Suprapubic skin (tissue), 4 donors: ENCODE results near the gene CCR4. TPM values are rescaled to one million over a fixed set of nuclear protein-coding genes. Genes with fewer than 3 reads are reported as not detected.

Experiments
- DNase-seq, 2 donors: peaks; one replicate each; pipeline ENCODE4 v3.0.0-alpha.2; 2019; ENCODE audit warnings: low spot score in 2 of 2
- H3K27ac ChIP-seq: fragments of 200-600 bp; sonication (generic); one replicate; pipeline ENCODE4 v1.5.1; 2019
- H3K27me3 ChIP-seq: fragments of 200-600 bp; sonication (generic); one replicate; pipeline ENCODE4 v1.5.1; 2019
- H3K36me3 ChIP-seq: fragments of 200-600 bp; sonication (generic); one replicate; pipeline ENCODE4 v1.5.1; 2019
- H3K4me1 ChIP-seq: fragments of 200-600 bp; sonication (generic); one replicate; pipeline ENCODE4 v1.5.1; 2019
- H3K4me3 ChIP-seq: fragments of 200-600 bp; sonication (generic); one replicate; pipeline ENCODE4 v1.5.1; 2019; ENCODE audit warnings: mild to moderate bottlenecking
- H3K9me3 ChIP-seq: fragments of 200-600 bp; sonication (generic); one replicate; pipeline ENCODE4 v1.5.1; 2019
- EP300 ChIP-seq: sonication (generic); formaldehyde crosslinking; IDR thresholded peaks from one replicate; pipeline ENCODE4 v1.6.1; 2017; ENCODE audit warnings: antibody characterized with exemption
- POLR2A ChIP-seq, 2 donors: fragments of 450-650 bp; IDR thresholded peaks; one replicate each; pipeline ENCODE4 v1.6.1; 2017; ENCODE audit warnings: antibody characterized with exemption in 2 of 2, mild to moderate bottlenecking in 2 of 2, moderate library complexity in 2 of 2
- POLR2AphosphoS5 ChIP-seq, 3 donors: sonication (generic); formaldehyde crosslinking; IDR thresholded peaks; one replicate each; pipeline ENCODE4 v1.6.1; 2017; ENCODE audit warnings: antibody characterized with exemption in 3 of 3
- WGBS: methylation state at CpG from one replicate; pipeline ENCODE4 v1.1.5; 2018; 5-methylcytosine and 5-hydroxymethylcytosine counted together
- total RNA-seq, 4 donors: library from RNA; depleted of rRNA; stranded (reverse); fragments of >200 nt; gene quantifications; one replicate each; pipeline ENCODE4 v1.1.0, GENCODE V29; 2016
- TF ChIP-seq, protein P1 (sequence below), 2 donors: fragments of 200-600 bp in 1 of 2; fragments of 450-650 bp in 1 of 2; sonication (generic) in 1 of 2; IDR thresholded peaks; one replicate each; pipeline ENCODE4 v1.5.1; 2016 to 2019; ENCODE audit warnings: antibody characterized with exemption in 2 of 2, mild to moderate bottlenecking in 1 of 2, moderate library complexity in 1 of 2

CCR4 gene
- total RNA-seq, 4 donors from 2014 or later, result 0.29 to 0.42 (median 0.34) TPM; not detected in 1

DNA sequence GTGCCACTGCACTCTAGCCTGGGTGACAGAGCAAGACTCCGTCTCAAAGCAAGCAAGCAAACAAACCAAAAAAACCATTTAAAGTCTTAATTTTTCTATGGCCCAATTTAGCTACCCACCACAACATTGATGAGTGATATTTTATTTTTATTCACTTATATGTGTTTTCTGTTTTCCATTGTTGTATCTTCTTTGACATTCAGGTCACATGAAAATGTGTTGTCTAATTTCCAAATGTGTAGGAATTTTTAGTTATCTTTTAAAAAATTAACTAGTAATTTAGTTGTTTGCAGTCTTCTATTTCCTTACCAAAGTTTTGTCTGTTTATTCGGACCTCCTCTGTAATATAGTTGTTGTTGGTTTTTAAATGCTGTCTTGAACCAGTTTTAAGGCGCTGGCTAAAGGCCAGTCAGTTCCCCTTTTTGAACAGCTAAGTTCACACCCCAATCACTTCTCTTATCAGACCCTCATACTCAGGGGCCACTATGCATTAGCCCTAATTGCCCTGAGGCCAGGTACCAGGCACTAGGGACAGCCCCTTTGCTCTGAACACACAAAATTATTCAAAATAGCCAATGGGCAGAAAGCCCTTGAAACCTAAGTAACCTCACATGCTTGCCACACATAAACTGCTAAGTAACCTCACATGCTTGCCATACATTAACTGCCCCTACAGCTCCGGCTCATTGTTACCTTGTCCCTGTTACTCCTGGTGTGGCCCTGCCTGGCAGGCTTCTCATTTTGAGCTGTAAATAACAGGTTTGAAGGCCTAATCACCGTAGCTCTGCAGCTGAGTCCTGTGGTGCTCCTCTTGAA is 4.3 kb upstream of the CCR4 start:
- H3K27me3 ChIP-seq, result no peaks in the 10 kb centered on the region
- H3K9me3 ChIP-seq, result no peaks in the 10 kb centered on the region
- TF ChIP-seq EP300 (no peak), POLR2AphosphoS5 (IDR thresholded peaks at IDR 0.05) (no peak), POLR2A (IDR thresholded peaks at IDR 0.05) (no peak)
- TF ChIP-seq, protein P1, sequence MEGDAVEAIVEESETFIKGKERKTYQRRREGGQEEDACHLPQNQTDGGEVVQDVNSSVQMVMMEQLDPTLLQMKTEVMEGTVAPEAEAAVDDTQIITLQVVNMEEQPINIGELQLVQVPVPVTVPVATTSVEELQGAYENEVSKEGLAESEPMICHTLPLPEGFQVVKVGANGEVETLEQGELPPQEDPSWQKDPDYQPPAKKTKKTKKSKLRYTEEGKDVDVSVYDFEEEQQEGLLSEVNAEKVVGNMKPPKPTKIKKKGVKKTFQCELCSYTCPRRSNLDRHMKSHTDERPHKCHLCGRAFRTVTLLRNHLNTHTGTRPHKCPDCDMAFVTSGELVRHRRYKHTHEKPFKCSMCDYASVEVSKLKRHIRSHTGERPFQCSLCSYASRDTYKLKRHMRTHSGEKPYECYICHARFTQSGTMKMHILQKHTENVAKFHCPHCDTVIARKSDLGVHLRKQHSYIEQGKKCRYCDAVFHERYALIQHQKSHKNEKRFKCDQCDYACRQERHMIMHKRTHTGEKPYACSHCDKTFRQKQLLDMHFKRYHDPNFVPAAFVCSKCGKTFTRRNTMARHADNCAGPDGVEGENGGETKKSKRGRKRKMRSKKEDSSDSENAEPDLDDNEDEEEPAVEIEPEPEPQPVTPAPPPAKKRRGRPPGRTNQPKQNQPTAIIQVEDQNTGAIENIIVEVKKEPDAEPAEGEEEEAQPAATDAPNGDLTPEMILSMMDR (IDR thresholded peaks at IDR 0.05), result no peak
- H3K4me1 ChIP-seq, result no peaks in the 10 kb centered on the region
- DNase-seq, result no peak
- no peaks in the 10 kb centered on the region for H3K36me3 ChIP-seq
- no peak overlapping the region for H3K4me3 ChIP-seq
- 76% methylated on average over 5 of the region's 5 CpGs for WGBS
- no peak overlapping the region for H3K27ac ChIP-seq

- Histone ChIP-seq H3K4me1 (no peaks in the 10 kb centered on the region), H3K27ac (no peak overlapping the region), H3K27me3 (no peaks in the 10 kb centered on the region), H3K9me3 (no peaks in the 10 kb centered on the region), H3K36me3 (no peaks in the 10 kb centered on the region), H3K4me3 (no peak overlapping the region)
- TF ChIP-seq POLR2A (IDR thresholded peaks at IDR 0.05), result no peak
- TF ChIP-seq, protein P1 (IDR thresholded peaks at IDR 0.05), result peak in 1 of 2 donors; percentile 49
- peak; percentile 77 to 83 for DNase-seq
- 46% methylated on average over 7 of the region's 7 CpGs for WGBS
These were observed 3.6 kb upstream of the CCR4 start for GRCh38 chr3:32947789-32948238.

DNA sequence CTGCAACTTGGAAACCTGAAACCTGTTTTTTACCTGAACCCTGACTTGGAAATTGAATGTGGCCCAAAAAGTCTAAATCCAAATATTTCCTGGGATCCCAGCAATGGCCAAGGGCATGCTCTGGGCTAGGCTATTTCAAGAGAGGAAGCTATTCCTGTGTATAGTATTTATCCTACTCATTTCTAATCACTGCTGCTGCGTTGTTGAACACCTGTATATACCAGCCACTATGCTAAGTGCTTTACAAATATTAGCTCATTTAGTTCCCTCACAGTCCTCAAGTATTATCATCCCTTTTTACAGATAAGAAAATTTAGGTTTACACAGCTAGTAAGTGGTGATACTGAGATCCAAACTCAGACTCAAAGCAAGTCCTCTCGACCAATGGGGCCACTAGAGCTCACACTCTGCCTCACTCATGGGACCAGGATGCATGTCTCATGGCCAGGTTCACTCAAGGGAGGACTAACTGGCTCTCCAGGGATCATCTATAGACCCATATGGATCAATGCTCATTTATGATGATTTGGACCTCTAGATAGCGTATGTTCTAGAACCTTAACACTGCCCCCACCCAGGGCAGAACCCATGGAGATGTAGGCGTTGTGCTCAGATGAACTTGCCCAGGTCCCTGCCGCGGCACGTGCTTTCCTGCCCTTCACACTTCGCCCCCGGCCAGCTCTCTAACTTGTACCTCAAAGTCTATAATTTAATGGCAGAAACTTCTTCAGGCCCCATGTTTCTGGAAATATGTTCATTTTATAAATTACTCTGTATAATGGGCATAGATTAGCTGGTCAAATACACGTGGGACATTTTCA is 2.6 kb upstream of the CCR4 start:
- Histone ChIP-seq H3K27ac (no peak overlapping the region), H3K36me3 (no peaks in the 10 kb centered on the region), H3K4me3 (no peak overlapping the region), H3K4me1 (no peaks in the 10 kb centered on the region), H3K27me3 (no peaks in the 10 kb centered on the region), H3K9me3 (no peaks in the 10 kb centered on the region)
- no peak for DNase-seq
- WGBS, result 93% methylated on average over 10 of the region's 10 CpGs
- no peak for TF ChIP-seq EP300

GRCh38 chr3:32950516-32950915 is 928 bp upstream of the CCR4 start:
- Histone ChIP-seq H3K9me3 (no peaks in the 10 kb centered on the region), H3K36me3 (no peaks in the 10 kb centered on the region), H3K4me3 (no peak overlapping the region), H3K4me1 (no peaks in the 10 kb centered on the region), H3K27me3 (no peaks in the 10 kb centered on the region), H3K27ac (no peak overlapping the region)
- TF ChIP-seq POLR2AphosphoS5 (IDR thresholded peaks at IDR 0.05), result no peak
- TF ChIP-seq EP300, result no peak
- TF ChIP-seq POLR2A (IDR thresholded peaks at IDR 0.05), result no peak
- TF ChIP-seq, protein P1 (IDR thresholded peaks at IDR 0.05), result no peak
- DNase-seq, result no peak
- 97% methylated on average over 3 of the region's 3 CpGs for WGBS

- no peak for TF ChIP-seq POLR2A (IDR thresholded peaks at IDR 0.05)
- TF ChIP-seq POLR2AphosphoS5 (IDR thresholded peaks at IDR 0.05), result no peak
- TF ChIP-seq, protein P1 (IDR thresholded peaks at IDR 0.05), result no peak
- no peak for TF ChIP-seq EP300
- H3K27me3 ChIP-seq, result no peaks in the 10 kb centered on the region
- no peak for DNase-seq
- no peaks in the 10 kb centered on the region for H3K36me3 ChIP-seq
- H3K9me3 ChIP-seq, result no peaks in the 10 kb centered on the region
- no peak overlapping the region for H3K4me3 ChIP-seq
- H3K4me1 ChIP-seq, result no peaks in the 10 kb centered on the region
- H3K27ac ChIP-seq, result no peak overlapping the region
- WGBS, result 91% methylated on average over 11 of the region's 11 CpGs
These were observed 1.1 kb downstream of the CCR4 start for GRCh38 chr3:32952369-32953077.
